ENCODE data around the gene CAPZB.

CAPZB gene

DNA sequence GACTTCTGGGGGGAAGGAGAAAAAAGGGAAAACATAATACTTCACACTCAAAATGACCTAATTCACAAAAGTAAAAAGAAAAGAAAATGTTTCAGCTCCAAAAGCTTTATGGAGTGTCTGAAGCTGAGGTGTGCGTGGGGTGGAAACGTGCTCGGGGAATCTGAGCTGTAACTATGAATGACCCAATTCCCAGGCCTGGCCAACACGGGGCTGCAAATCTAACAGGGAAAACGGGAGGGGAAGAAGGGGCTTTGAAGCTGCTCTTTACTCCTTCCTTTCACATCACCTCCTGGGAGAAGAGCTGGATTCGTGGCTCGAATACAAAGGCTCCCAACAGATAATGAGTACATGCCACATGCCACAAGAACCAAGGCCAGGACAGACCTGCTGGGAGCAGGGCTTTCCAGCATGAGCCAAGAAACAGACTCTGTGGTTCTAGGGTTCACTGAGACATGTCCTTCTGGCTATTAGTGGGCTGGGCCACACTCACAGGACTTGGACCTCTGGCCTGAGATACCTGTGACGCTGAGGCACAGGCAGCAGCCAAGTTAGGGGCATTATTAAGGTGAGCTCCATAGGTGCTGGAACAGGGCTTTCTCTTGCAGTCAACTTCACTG lies 121.7 kb downstream of the CAPZB start:
- no peak for DNase-seq

DNA sequence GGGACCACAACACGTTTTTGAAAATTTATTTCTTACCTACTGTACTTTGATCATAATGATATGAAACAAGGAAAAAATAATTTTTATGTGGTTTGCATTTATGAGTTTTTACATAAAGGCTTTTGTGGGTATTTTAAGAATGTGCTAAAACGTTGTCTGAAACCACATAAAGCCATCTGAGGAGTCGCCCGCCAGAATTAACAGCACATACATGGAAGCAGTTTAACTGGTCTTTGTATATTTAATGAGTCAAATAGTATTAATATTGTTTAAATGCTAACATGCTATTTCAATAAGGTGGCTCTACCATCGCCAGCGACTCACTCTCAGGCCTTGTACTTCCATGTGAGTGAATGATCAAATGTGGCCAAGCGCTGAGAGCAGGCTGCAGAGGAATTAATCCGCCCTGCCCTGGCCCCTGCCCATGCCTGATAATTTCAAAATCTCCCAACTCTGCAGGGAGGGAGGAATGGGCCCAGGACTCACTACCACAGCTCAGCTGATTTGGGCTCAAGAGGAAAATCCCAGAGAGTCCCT lies 123.7 kb downstream of the CAPZB start:
- DNase-seq: no peak

DNA sequence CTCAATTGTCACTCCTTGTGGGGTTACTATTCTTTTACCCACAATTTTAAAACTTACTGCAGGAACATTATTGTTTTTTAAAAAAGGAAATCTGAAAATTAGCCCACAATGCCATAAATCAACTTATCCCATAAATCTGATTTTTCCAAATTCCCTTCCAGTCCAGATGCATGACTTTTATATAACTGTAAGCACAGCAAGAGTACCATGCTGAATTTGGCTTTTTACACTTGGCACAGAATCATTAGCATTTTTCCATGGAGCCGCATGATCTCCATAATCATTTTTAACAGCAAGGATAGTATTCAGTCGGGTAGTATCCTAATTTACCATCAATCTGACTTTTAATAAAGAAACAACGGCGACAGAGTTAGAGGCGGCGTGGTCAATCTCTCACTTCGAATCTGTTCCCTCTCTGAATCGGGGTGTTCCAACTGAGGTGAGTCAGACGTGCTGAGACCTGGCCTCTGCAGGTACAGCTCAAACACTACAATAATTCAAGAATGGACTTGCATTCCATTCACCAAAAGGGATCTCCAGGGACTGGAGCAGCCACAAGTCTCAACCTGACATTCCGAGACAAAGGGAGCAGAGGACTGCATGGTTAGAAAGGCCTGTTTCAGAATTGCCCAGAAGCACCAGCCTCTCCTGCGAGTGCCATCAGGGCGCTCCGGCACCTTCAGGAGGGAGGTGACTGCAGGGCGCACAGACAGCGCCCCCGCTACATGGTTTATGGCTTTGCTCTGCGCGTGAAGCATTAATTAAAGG lies 124.3 kb downstream of the CAPZB start:
- DNase-seq: no peak

DNA sequence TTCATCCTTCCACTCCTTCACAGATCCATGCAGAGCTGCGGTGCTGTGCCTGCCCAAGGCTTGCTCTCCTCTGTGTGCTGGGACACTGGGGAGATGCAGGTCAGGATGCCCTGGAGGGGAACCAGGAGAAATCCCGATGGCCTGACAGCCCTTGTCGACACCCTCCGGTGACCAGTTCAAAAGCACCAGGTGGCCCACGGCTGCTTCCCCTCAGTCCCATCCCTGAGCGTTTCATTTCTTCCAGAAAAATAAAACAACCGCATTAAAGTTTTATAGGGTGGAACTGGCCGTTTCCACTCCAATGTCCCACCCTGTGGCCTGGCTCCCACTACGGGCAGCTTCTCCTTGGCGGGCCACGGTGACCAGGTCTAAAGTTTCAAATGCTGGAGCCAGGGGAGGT lies 124.9 kb downstream of the CAPZB start:
- DNase-seq: no peak

DNA sequence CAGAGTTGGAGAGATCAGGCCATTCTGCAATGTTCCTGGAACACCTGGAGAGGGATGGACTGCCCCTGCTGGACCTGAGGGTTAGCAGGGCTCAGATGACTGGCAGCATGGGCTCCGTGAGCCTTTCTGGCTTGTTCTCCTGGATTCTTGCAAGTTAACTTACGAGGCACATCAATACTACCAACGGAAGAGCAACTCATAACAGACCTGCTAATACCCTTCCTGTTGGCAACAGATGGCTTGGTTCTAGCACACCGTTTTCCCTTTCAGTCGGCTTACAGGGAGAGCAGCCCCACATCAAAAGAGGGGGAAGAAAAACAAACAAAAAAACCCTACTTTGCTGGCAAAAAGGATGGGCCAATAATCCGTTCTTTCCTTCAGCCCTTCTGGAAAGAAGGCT lies 125.3 kb downstream of the CAPZB start:
- DNase-seq: no peak

DNA sequence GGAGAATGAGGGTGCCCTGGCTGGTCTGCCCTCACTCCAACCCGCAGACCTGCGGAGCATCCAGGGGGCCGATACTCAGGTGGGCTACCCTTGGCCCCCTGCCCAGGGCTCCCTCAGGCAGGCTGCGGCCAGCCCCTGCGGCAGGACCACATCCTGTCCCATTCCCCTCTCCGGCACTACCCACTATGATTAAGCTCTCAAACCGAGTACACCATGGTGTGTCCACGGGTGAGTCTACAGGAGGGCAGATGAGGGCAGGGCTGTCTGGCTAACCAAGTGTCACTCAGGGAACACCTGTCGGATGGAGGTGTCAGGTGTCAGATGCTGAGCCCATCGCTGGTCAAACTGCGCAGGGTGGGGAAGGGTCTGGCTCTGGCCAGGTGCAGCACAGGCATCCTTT lies 126.0 kb downstream of the CAPZB start:
- DNase-seq: no peak

DNA sequence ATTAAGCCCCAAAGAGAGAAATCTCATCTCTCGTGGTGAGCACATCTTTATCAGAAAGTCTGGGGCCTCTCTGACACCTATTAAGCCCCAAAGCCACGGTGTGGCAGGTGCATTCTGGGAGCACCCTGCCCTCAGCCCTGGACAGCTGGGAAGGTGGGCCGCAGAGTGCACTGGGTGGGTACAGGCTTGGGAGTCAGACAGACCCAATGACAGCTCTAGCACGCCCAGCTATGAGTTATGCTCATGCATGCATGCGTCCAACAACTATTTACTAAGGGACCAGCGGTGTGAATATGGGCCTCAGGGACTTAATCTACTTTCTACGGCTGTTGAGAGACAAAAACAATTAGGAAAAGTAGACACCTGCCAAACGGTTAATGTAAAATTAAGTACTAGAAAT lies 126.6 kb downstream of the CAPZB start:
- DNase-seq: no peak

DNA sequence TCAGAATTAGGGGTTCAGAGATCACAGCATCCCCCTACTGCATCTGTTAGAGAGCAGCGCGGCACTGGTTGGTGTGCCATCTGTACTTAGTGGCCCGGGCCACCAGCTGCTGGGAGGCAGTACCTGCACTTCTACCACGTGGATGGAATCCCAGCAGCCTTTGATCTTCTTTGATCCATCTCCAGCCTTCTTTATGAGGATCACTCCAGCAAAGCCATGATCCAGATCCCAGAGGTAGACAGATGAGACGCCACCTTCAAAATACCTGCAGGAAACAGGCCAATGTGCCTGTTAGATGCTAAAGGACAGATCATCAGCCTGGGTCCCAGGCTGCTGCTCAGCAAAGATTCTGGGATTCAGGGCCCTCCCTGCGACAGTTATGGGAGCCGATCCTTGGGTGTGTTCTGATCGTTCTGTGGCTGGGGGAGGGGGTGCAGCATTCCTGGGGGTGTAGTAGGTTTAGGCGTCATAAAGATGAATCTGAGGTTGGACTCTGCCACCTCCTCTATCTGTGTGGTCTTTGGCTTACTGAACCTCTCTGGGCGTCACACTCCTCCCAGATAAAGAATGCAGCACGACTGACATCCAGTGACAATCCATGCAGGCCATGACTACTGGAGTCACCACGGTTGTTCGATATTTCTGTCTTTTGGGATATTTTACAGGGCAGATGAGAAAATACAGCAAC lies 127.9 kb downstream of the CAPZB start:
- DNase-seq: no peak

DNA sequence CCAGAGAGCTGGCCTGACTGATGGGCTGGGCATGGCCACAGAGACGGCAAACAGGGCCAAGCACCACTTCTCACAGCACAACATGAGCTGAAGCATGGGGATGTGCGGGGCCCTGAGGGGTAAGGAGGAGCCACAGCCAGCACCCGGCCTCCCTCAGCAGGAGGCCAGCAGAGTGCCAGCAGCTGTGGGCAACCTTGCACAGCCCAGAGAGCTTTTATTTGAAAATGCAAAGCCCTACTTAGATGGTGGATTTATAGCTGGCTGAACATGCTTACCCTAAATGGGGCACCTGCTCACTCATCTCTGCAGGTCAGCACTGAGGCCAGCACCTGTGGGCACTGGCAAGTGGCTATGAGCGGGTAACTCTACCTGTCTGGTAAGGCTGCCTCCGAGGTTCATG lies 129.1 kb downstream of the CAPZB start:
- no peak for DNase-seq

DNA sequence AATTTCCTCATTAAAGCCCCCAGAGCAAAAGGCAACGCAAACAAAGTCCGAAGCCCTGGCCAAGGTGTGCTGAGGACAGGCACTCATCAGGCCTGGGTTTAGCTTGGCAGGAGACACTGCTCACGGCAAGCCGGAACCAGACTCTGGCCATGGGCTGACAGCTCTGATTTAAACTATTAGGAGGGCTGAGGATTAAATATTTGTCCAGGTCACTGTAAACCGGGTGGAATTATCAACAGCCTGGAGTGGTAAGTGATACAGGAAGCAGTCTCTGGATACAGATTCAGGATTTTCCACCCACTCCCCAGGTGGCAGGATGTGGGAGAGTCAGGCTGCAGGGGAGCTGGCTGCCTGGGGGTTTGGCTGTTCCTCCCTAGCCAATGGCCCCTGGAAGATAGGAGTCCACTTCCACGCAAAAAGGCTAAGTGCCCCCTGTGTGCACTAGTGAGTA lies 130.8 kb downstream of the CAPZB start:
- no peak for DNase-seq

DNA sequence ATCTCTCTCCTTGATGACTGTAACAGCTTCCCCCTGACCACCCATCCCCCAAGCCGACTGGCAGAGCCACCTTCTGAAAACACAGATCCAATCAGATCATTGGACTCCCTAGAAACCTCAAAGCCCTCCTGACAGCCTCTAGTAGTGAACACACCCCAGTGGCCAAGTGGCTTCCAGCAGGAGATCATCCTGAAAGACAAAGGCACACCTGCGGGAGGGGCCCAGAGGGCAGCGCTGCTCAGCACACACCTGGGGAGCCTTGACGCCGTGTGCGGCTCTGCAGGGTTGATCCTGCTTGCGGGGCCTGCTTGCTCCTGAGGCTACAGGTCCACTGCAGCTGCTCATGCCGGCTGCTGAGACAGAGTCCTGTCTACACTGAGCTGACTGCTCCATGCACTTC lies 131.7 kb downstream of the CAPZB start:
- DNase-seq: no peak

DNA sequence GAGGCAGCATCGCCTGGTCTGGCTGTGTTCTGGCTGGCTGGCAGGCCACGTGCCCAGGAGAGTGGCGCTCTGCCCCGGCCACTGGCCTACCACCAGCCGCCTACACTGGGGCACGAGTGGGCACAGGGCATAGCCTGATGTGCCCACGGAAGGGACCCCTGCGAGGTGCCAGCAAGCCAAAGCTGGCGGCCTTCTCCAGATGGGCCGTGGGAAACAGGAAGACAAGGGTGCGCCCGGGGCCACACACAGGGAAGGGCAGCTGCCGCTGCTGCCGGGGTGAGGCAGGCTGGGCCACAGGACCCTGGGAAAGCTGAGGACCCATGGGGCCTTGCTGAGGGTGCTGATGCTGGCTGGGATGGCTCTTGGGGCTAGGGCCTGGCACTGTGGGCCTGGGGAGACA lies 132.5 kb downstream of the CAPZB start:
- no peak for DNase-seq

DNA sequence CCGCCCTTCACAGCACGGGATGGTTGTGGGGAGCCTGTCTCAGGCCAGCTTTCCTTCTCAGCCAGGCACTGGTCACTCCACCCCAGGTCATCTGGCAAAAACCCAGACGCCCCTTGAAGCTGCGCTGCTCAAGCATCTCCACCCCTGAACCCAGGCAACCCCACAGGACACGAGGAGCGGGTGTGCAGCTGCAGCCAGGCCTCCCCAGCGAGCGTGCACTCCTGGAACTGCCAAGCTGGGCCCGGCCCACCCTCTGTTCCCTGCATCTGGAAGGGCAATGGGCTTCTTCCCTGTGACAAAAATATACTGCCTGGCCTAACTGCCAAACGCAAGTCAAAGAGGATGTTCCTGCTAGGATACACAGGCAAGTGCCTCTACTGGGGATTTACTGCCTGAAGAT lies 133.5 kb downstream of the CAPZB start:
- no peak for DNase-seq

DNA sequence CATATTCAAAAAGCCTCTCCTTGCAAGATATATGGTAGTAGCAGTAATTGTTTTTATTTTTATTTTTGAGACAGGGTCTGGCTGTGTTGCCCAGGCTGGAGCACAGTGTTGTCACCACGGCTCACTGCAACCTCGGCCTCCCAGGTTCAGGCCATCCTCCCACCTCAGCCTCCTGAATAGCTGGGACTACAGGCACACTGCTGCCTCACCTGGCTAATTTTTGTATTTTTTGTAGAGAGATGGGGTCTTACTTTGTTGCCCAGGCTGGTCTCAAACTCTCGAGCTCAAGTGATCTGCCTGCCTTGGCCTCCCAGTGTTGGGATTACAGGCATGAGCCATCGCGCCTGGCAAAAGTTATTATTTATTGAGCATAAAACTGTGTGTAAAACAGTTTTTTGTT lies 134.8 kb downstream of the CAPZB start:
- no peak for DNase-seq

DNA sequence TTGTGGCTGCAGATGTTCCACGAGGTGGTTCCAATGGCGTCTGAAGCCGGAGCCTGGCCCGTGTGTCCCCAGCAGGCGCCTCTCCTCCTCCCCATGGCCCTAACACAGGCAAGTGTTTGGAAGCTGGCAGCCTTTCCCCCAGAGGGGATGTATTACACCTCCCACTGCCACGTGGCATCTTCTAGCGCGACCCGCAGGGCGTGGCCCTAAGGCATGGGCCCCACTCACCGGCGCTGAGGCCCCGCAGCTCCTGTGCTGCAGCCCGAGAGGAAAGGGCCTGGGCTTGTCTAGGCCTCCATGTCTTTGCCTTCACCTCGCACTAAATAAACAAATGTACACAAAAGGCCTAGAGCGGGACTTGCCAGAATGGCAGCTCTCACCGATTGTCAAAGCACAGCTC lies 135.3 kb downstream of the CAPZB start:
- no peak for DNase-seq

DNA sequence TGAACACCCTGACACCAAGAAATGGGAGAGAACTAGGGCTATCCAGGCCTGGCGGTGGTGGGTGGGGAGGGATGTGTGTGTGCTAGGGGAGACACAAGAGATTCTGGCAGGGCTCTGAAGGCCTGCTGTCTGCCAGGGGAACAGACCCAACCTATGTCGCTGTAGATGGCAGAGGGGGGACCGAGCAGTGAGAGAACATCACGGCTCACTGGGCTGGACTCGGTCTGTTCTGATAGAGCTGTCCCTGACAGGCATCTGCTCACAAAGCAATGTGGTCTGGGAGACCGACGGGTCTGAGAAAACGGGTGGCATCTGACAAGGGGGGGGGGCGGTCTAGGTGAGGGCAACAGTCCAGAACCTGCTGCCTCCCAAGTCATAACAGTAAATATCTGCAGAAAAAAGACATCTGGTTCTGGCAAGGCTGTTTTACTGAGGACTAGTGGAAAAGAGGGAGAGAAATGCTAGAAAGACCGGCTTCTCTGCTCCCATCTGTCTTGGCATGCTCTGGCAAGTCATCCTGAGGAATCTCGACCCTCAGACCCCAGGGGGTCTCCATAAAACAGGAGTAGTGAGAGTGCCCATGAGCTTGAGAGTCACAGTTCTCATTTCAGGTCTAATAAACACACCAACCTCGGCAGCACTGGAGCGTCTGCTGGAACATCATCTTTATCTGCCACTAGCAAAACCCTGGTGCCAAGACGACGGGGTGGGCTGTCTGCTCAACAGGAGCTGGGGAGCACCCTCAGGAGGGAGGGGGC lies 136.7 kb downstream of the CAPZB start:
- DNase-seq: no peak

DNA sequence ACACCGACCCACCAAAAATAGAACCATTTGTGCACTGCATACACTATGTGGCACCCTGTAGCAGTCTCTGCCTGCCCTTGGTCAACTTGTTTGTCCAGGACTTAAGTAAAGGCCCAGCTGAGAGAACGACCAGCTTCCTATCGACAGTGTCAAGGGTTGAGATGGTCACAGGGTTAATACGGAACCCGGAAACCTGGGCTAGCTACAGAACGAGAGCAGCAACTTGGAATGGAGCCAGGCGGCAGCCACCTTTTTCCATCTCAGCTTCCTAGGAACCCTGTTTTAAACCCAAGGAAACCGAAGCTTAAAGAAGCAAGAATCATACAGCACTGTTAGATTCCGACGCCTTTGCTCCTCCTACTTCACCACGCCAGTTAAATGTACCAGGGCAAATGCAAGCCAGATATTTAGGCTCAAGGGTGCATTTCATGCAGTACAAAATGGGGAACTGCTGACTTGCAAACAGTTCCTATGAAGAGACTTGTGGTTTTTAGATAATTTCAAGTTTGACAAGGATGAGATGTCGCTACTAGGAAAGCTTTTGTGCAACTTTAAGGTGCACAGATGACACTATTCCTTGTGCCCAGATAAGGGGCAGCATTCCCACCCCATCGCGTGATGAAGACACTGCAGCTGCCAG lies 137.7 kb downstream of the CAPZB start:
- DNase-seq: no peak

DNA sequence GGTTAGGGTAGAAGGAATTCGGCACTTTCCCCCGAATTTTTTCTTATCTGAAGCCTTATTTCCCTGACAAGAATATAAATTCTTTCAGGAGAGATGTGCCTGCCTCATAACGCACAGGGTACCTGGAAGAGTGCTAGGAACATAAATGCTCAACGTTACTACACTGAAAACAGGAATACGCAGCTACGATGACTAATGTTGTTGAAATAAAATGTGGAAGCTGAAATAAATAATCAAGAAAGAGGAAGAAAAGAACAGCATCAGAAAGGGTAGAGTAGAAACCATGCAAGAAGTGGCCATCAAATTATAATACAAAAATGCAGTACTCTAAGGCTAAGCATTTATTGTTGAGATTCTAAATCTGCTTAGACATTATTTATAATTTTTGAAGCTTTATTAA lies 139.3 kb downstream of the CAPZB start:
- DNase-seq: no peak

DNA sequence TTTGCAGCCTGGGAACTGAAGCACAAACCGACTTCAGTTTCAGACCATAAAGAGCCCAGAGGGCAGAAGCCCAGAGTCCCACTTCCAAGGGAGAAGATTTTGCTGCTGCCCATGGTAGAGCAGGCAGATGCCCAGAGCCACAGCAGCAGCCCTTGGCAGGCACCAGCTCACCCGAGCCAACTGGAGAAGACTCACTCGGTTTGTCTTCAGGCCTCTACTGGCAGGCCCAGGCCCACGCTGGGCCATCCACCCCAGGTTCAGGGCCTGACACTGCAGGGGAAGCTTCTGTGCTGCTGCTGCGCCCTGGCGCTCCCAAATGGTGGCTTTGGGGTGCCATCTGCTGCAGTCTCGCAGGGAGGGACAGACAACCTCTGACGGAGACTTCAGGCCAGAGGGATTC lies 139.9 kb downstream of the CAPZB start:
- DNase-seq: no peak

DNA sequence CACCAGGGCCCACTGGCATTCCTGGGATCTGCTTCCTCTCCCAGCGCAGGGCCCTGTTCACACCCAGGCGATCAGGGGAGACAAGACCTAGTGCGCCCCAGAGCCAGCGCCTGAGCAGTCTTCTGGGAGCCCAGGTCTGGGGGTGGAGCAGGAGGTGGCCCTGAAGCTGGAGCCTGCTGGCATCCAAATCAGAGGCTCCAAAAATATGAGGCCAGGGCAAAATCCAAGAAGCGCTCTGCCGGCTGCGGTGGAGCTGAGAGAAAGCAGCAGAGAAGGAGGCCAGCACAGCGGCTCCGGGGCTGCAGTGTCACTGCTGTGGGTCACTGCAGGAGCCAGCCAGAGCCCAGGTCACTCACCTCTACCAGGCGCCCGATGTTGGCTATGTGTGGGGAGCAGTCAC lies 140.5 kb downstream of the CAPZB start:
- no peak for DNase-seq

DNA sequence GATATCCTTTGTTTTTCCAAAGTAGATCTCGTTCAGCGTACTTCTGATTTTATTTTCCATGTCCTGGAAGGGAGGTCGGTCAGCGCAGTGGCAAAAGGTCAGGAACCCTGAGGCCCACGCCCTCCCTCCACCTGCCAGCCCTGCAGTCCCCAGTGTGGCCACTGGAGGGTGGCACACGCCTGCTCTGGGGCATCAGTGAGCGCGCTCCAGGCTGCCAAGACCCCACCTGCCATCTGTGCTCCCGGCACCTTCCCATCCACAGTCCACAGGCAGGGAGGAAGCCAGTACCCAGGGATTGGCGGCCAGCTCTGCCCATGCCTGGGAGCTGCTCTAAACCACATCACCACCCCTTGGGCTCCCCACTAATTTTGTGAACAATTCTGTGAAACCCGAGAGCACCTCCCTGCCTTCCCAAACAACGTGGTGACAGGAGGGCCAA lies 140.9 kb downstream of the CAPZB start:
- peak; percentile 21 to 39 for DNase-seq

DNA sequence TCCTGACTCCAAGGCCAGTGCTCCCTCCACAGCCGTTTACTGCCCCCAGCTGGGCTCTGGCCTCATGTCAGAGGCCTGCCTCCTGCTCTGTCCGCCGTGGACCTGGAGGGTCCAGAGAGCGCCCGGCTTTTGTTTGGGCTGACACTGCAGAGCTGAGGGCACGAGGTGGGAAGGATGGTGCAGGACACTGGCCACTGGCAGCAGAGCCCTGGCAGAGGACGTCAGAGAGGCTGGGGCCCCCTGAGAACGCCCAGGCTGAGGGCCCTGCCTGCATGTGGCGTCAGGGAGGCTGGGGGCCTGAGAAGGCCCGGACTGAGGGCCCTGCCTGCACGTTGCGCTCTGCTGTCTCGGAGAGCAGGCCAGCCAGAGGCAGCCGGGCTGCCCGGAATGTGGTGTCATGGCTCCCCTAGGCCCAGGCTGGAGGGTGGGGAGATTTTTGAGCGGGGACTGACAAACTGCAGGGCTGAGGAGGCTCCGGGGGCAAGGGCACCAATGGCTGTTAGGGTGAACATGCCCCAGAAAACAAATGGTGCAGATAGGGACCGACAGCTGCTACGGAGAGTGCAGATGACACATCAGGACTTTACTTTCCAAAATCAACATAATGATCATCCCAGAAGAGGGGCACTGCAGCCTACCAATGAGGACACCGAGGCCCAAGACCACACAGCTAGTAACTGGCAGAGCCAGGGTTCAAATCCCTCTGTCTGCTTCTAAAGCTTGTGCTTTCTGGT lies 141.6 kb downstream of the CAPZB start:
- DNase-seq: no peak
